Measurements from ENCODE around the gene USP48.
"Not testable (repeated sequence)": the region's sequence is repeated elsewhere in the genome, so short reads cannot be mapped to it uniquely, and the experiment has no call there.

The USP48 gene

GRCh38 chr1:21815724-21816321, 32.9 kb upstream of the USP48 start:
- no peak for DNase-seq (ENCODE audit: low spot score)

- no peak for DNase-seq (ENCODE audit: low spot score)
Observed at GRCh38 chr1:21814981-21815582, 32.1 kb upstream of the USP48 start.

- DNase-seq (ENCODE audit: low spot score): no peak
Observed at GRCh38 chr1:21814241-21814918, 31.4 kb upstream of the USP48 start.

- DNase-seq (ENCODE audit: low spot score): no peak
Observed at GRCh38 chr1:21813542-21813941, 30.6 kb upstream of the USP48 start.

- DNase-seq (ENCODE audit: low spot score): no peak
Observed at GRCh38 chr1:21811875-21812305, 28.9 kb upstream of the USP48 start, which contains the start of gene LDLRAD2. TSS of gene LDLRAD2 (plus strand) at chr1:21812265. CDS start at chr1:21812452, 187 bp downstream.

- no peak for DNase-seq (ENCODE audit: low spot score)
Observed at GRCh38 chr1:21804536-21804935, 21.6 kb upstream of the USP48 start.

GRCh38 chr1:21801100-21801499, 18.2 kb upstream of the USP48 start:
- no peak for DNase-seq (ENCODE audit: low spot score)

- DNase-seq (ENCODE audit: low spot score): no peak
Observed at GRCh38 chr1:21799730-21800129, 16.8 kb upstream of the USP48 start.

GRCh38 chr1:21795075-21795474, 12.1 kb upstream of the USP48 start:
- no peak for DNase-seq (ENCODE audit: low spot score)

- no peak for DNase-seq (ENCODE audit: low spot score)
Observed at GRCh38 chr1:21794656-21795055, 11.7 kb upstream of the USP48 start.

GRCh38 chr1:21793104-21793503, 10.2 kb upstream of the USP48 start:
- no peak for DNase-seq (ENCODE audit: low spot score)

GRCh38 chr1:21786640-21787039, 3.7 kb upstream of the USP48 start:
- no peak for DNase-seq (ENCODE audit: low spot score)

GRCh38 chr1:21785764-21786163, 2.8 kb upstream of the USP48 start:
- not testable (repeated sequence) for DNase-seq (ENCODE audit: low spot score)

- DNase-seq (ENCODE audit: low spot score): no peak
Observed at GRCh38 chr1:21783679-21784603, 992 bp upstream of the USP48 start.

- peak; percentile 42 for DNase-seq (ENCODE audit: low spot score)
Observed at GRCh38 chr1:21782349-21782867, 541 bp downstream of the USP48 start.

GRCh38 chr1:21781815-21782348, 1.1 kb downstream of the USP48 start:
- DNase-seq (ENCODE audit: low spot score): peak; percentile 31

- DNase-seq (ENCODE audit: low spot score): no peak
Observed at GRCh38 chr1:21779613-21780521, 3.1 kb downstream of the USP48 start.

- no peak for DNase-seq (ENCODE audit: low spot score)
Observed at GRCh38 chr1:21778405-21778727, 4.6 kb downstream of the USP48 start.

GRCh38 chr1:21776925-21777324, 6.0 kb downstream of the USP48 start:
- DNase-seq (ENCODE audit: low spot score): not testable (repeated sequence)

GRCh38 chr1:21775985-21776562, 6.9 kb downstream of the USP48 start:
- DNase-seq (ENCODE audit: low spot score): no peak

- no peak for DNase-seq (ENCODE audit: low spot score)
Observed at GRCh38 chr1:21775550-21775914, 7.4 kb downstream of the USP48 start.
